ENCODE measurements around the gene UBE2D3. TPM values are rescaled to one million over a fixed set of nuclear protein-coding genes. Genes with fewer than 3 reads are reported as not detected.

The UBE2D3 gene
- total and polyA plus RNA-seq, 2 donors from 2014 or later, result 173 to 262 TPM

- Histone ChIP-seq H3K9me3 (ENCODE audit: control insufficient read depth in 2 of 3, insufficient read depth in 1 of 3, low read length in 3 of 3) (no peaks in the 10 kb centered on the region), H3K36me3 (ENCODE audit: control insufficient read depth in 2 of 3, insufficient read depth in 3 of 3, low read length in 3 of 3) (no peaks in the 10 kb centered on the region), H3K9ac (ENCODE audit: low read length in 3 of 3) (no peak overlapping the region), H3K4me3 (ENCODE audit: low read length in 3 of 3) (no peak overlapping the region), H3K27me3 (ENCODE audit: control insufficient read depth, insufficient read depth, low read length) (no peaks in the 10 kb centered on the region), H3K4me1 (ENCODE audit: control insufficient read depth in 2 of 3, insufficient read depth in 2 of 3, low read depth in 1 of 3, low read length in 3 of 3) (no peaks in the 10 kb centered on the region), H3K27ac (ENCODE audit: low read depth in 2 of 2, low read length in 2 of 2) (no peak overlapping the region)
- no peak for FAIRE-seq
- no peak for DNase-seq
- no peak for TF ChIP-seq CTCF (IDR thresholded peaks at IDR 0.05; ENCODE audit: borderline replicate concordance, extremely low read depth, insufficient read depth)
- intact Hi-C loops (cut with DNase I), result no loop called here
These were observed 62.5 kb downstream of the UBE2D3 start for GRCh38 chr4:102764901-102765300.

GRCh38 chr4:102761906-102762305 is 65.4 kb downstream of the UBE2D3 start:
- Histone ChIP-seq H3K36me3 (ENCODE audit: control insufficient read depth in 2 of 3, insufficient read depth in 3 of 3, low read length in 3 of 3) (no peaks in the 10 kb centered on the region), H3K27ac (ENCODE audit: low read depth in 2 of 2, low read length in 2 of 2) (no peak overlapping the region), H3K27me3 (ENCODE audit: control insufficient read depth, insufficient read depth, low read length) (no peaks in the 10 kb centered on the region), H3K4me1 (ENCODE audit: control insufficient read depth in 2 of 3, insufficient read depth in 2 of 3, low read depth in 1 of 3, low read length in 3 of 3) (peaks cover 0 to 6% (median 0%) of the 10 kb centered on the region in 3 donors), H3K4me3 (ENCODE audit: low read length in 3 of 3) (peak overlapping the region in 2 of 3 donors; percentile 91), H3K9me3 (ENCODE audit: control insufficient read depth in 2 of 3, insufficient read depth in 1 of 3, low read length in 3 of 3) (no peaks in the 10 kb centered on the region), H3K9ac (ENCODE audit: low read length in 3 of 3) (peak overlapping the region in 1 of 3 donors; percentile 87)
- FAIRE-seq (no peak), DNase-seq (no peak)
- intact Hi-C loops (cut with DNase I), result no loop called here
- TF ChIP-seq CTCF (IDR thresholded peaks at IDR 0.05; ENCODE audit: borderline replicate concordance, extremely low read depth, insufficient read depth), result no peak

GRCh38 chr4:102761296-102761701 is 66.1 kb downstream of the UBE2D3 start:
- Histone ChIP-seq H3K4me3 (ENCODE audit: low read length in 3 of 3) (peak overlapping the region; percentile 70 to 91 (median 91)), H3K27me3 (ENCODE audit: control insufficient read depth, insufficient read depth, low read length) (no peaks in the 10 kb centered on the region), H3K4me1 (ENCODE audit: control insufficient read depth in 2 of 3, insufficient read depth in 2 of 3, low read depth in 1 of 3, low read length in 3 of 3) (peaks cover 0 to 6% (median 0%) of the 10 kb centered on the region in 3 donors), H3K9ac (ENCODE audit: low read length in 3 of 3) (peak overlapping the region; percentile 54 to 87 (median 78)), H3K36me3 (ENCODE audit: control insufficient read depth in 2 of 3, insufficient read depth in 3 of 3, low read length in 3 of 3) (no peaks in the 10 kb centered on the region), H3K27ac (ENCODE audit: low read depth in 2 of 2, low read length in 2 of 2) (peak overlapping the region; percentile 27 to 32), H3K9me3 (ENCODE audit: control insufficient read depth in 2 of 3, insufficient read depth in 1 of 3, low read length in 3 of 3) (no peaks in the 10 kb centered on the region)
- intact Hi-C loops (cut with DNase I), result no loop called here
- FAIRE-seq, result no peak
- no peak for TF ChIP-seq CTCF (IDR thresholded peaks at IDR 0.05; ENCODE audit: borderline replicate concordance, extremely low read depth, insufficient read depth)
- DNase-seq, result no peak

Data from kidney (tissue), 14 donors.